ENCODE measurements around the gene ZC3H11A.

- TF ChIP-seq CTCF (IDR thresholded peaks at IDR 0.05; ENCODE audit: insufficient read depth, low read length) (no peak), GABPA (IDR thresholded peaks at IDR 0.05; ENCODE audit: low read depth) (no peak)
Observed at GRCh38 chr1:203828002-203828401, 32.6 kb downstream of the ZC3H11A start.

Measured in HL-60 (cell line).